SU-DHL-6 (cell line): ENCODE results near the gene SLAIN2.

Source experiments
- H2AFZ ChIP-seq: fragments of 200-600 bp; sonication (generic); 2 replicates; pipeline ENCODE4 v1.6.1; 2014; ENCODE audit warnings: low read depth, mild to moderate bottlenecking, moderate library complexity, mixed read lengths, antibody characterized with exemption, low read length; ENCODE audit not compliant: severe bottlenecking
- H3F3A ChIP-seq: fragments of 200-600 bp; shearing (Covaris generic); 2 replicates; pipeline ENCODE4 v1.6.0; 2016; ENCODE audit warnings: antibody characterized with exemption, mild to moderate bottlenecking; ENCODE audit not compliant: insufficient read depth
- H3K27ac ChIP-seq: fragments of 200-600 bp; sonication (generic); 2 replicates; pipeline ENCODE4 v1.5.1; 2016; ENCODE audit warnings: low read depth, mild to moderate bottlenecking, low read length, moderate library complexity, mixed read lengths
- H3K27me3 ChIP-seq: fragments of 200-600 bp; sonication (generic), shearing (Covaris generic); 2 replicates; pipeline ENCODE4 v1.6.0; 2014; ENCODE audit warnings: mild to moderate bottlenecking, low read length
- H3K36me3 ChIP-seq: fragments of 200-600 bp; sonication (generic); 2 replicates; pipeline ENCODE4 v1.6.1; 2014; ENCODE audit warnings: mild to moderate bottlenecking, low read length, mixed read lengths
- H3K4me2 ChIP-seq: fragments of 300-600, 200-600 bp; shearing (Covaris generic), sonication (generic); 2 replicates; pipeline ENCODE4 v1.6.0; 2014; ENCODE audit warnings: low read length, low read depth, mild to moderate bottlenecking; ENCODE audit not compliant: poor library complexity, severe bottlenecking
- H3K4me3 ChIP-seq: fragments of 200-600 bp; sonication (generic); 2 replicates; pipeline ENCODE4 v1.5.1; 2014; ENCODE audit warnings: antibody characterized with exemption, low read length, mild to moderate bottlenecking, mixed read lengths; ENCODE audit not compliant: insufficient read depth, poor library complexity, severe bottlenecking
- H3K79me2 ChIP-seq: fragments of 200-600 bp; sonication (generic); 2 replicates; pipeline ENCODE4 v1.6.1; 2014; ENCODE audit warnings: mild to moderate bottlenecking, low read length, moderate library complexity; ENCODE audit not compliant: insufficient read depth
- H3K9ac ChIP-seq: fragments of 200-600 bp; sonication (generic); 2 replicates; pipeline ENCODE4 v1.7.0; 2014; ENCODE audit warnings: mild to moderate bottlenecking, low read length
- H3K9me2 ChIP-seq: fragments of 200-600 bp; sonication (generic); replicated peaks from 2 replicates; pipeline ENCODE4 v1.6.1; 2014; ENCODE audit warnings: low read length; ENCODE audit not compliant: insufficient read depth
- H3K9me3 ChIP-seq: fragments of 200-600 bp; sonication (generic); 2 replicates; pipeline ENCODE4 v1.6.1; 2014; ENCODE audit warnings: low read length, mixed read lengths; ENCODE audit not compliant: insufficient read depth
- H4K20me1 ChIP-seq: fragments of 200-600 bp; sonication (generic); 2 replicates; pipeline ENCODE4 v1.6.1; 2014; ENCODE audit warnings: low read depth, mild to moderate bottlenecking, antibody characterized with exemption, low read length, moderate library complexity, mixed read lengths
- CTCF ChIP-seq: fragments of 200-600 bp; sonication (generic); IDR thresholded peaks from one replicate; pipeline ENCODE4 v1.5.1; 2017; ENCODE audit warnings: antibody characterized with exemption, mild to moderate bottlenecking, low read length, moderate library complexity; ENCODE audit not compliant: insufficient read depth, poor library complexity, severe bottlenecking
- EZH2phosphoT487 ChIP-seq: fragments of 200-600 bp; sonication (generic), shearing (Covaris generic); conservative IDR thresholded peaks from 2 replicates; pipeline ENCODE4 v1.6.1; 2018; ENCODE audit warnings: mild to moderate bottlenecking, antibody characterized with exemption, low read length, moderate library complexity, mixed read lengths

Gene SLAIN2

GRCh38 chr4:48462363-48462762 is 121.0 kb downstream of the SLAIN2 start:
- Histone ChIP-seq H3K27ac (no peak overlapping the region), H3K79me2 (no peaks in the 10 kb centered on the region)

GRCh38 chr4:48467442-48467841 is 126.1 kb downstream of the SLAIN2 start:
- Histone ChIP-seq H3K36me3 (no peaks in the 10 kb centered on the region), H3F3A (no peaks in the 10 kb centered on the region), H3K9ac (no peak overlapping the region), H3K79me2 (no peaks in the 10 kb centered on the region), H3K27me3 (no peaks in the 10 kb centered on the region), H3K9me2 (no peaks in the 10 kb centered on the region), H3K27ac (no peak overlapping the region), H3K4me3 (no peak overlapping the region), H3K4me2 (no peak overlapping the region), H2AFZ (no peak overlapping the region), H3K9me3 (no peaks in the 10 kb centered on the region), H4K20me1 (no peaks in the 10 kb centered on the region)
- TF ChIP-seq CTCF, result no peak
- no peak for TF ChIP-seq EZH2phosphoT487

More at GRCh38 chr4:48462363-48462762, 121.0 kb downstream of the SLAIN2 start:
- no peaks in the 10 kb centered on the region for H3K9me3 ChIP-seq
- no peaks in the 10 kb centered on the region for H4K20me1 ChIP-seq
- TF ChIP-seq CTCF, result no peak
- no peak for TF ChIP-seq EZH2phosphoT487
- no peaks in the 10 kb centered on the region for H3K36me3 ChIP-seq
- no peak overlapping the region for H2AFZ ChIP-seq
- no peaks in the 10 kb centered on the region for H3F3A ChIP-seq
- H3K4me2 ChIP-seq, result no peak overlapping the region
- H3K9me2 ChIP-seq, result no peaks in the 10 kb centered on the region
- no peak overlapping the region for H3K4me3 ChIP-seq
- no peak overlapping the region for H3K9ac ChIP-seq
- no peaks in the 10 kb centered on the region for H3K27me3 ChIP-seq

GRCh38 chr4:48467891-48468290 is 126.6 kb downstream of the SLAIN2 start:
- Histone ChIP-seq H3K9me2 (no peaks in the 10 kb centered on the region), H2AFZ (no peak overlapping the region), H3K4me3 (no peak overlapping the region), H3K9ac (no peak overlapping the region), H3K36me3 (no peaks in the 10 kb centered on the region), H3F3A (no peaks in the 10 kb centered on the region), H3K9me3 (no peaks in the 10 kb centered on the region), H3K27ac (no peak overlapping the region), H3K79me2 (no peaks in the 10 kb centered on the region), H3K4me2 (no peak overlapping the region), H3K27me3 (no peaks in the 10 kb centered on the region), H4K20me1 (no peaks in the 10 kb centered on the region)
- TF ChIP-seq CTCF (no peak), EZH2phosphoT487 (no peak)
